A549 (cell line): ENCODE data around the gene TMEM163. TPM values are rescaled to one million over a fixed set of nuclear protein-coding genes. Genes with fewer than 3 reads are reported as not detected.

Experiments
- ATAC-seq, 2 experiments: fragments of 200-7000 bp in 1 of 2; fragments of >200 bp in 1 of 2; cut with Nextera tagmentation in 1 of 2; cut with Tn5 transposase in 1 of 2; 3 replicates each; pipeline versions ENCODE4 v1.8.0 to v1.9.1; 2018 to 2020; ENCODE audit warnings: mild to moderate bottlenecking in 1 of 2, moderate library complexity in 1 of 2
- CTCF ChIA-PET: fragments of 300-600 bp; sonication (Branson Sonifier 250); formaldehyde crosslinking; extraction: SDS; loops from one replicate; lab custom pipeline; 2021; ENCODE audit warnings: antibody characterized with exemption, inconsistent platforms; lab: Yijun Ruan, JAX
- POLR2A ChIA-PET: fragments of 350-600 bp; formaldehyde crosslinking; extraction: SDS; loops from one replicate; lab custom pipeline; 2021; ENCODE audit warnings: antibody characterized with exemption, inconsistent platforms; lab: Yijun Ruan, JAX
- DNase-seq, 2 experiments: peaks; one replicate each; pipeline versions ENCODE4 v3.0.0 to v3.0.0-alpha.2; 2011 to 2016; ENCODE audit warnings: low read depth in 1 of 2, low spot score in 1 of 2
- FAIRE-seq: peaks from 2 replicates; lab custom pipeline; 2011; peaks lifted over from hg19 to GRCh38; lab: Jason Lieb, UNC
- H3K27ac ChIP-seq, 2 experiments: fragments of >200 bp; sonication (Bioruptor Twin); formaldehyde crosslinking; 3 replicates each; pipeline ENCODE4 v1.5.1; 2016 to 2017
- H3K4me1 ChIP-seq: fragments of >200 bp; sonication (Bioruptor Twin); formaldehyde crosslinking; 3 replicates; pipeline ENCODE4 v1.6.1; 2016
- H3K4me2 ChIP-seq: fragments of >200 bp; sonication (Bioruptor Twin); formaldehyde crosslinking; 3 replicates; pipeline ENCODE4 v1.6.1; 2016
- H3K4me3 ChIP-seq: fragments of >200 bp; sonication (Bioruptor Twin); formaldehyde crosslinking; 3 replicates; pipeline ENCODE4 v1.5.1; 2016
- H3K9me3 ChIP-seq: fragments of >200 bp; sonication (Bioruptor Twin); formaldehyde crosslinking; 3 replicates; pipeline ENCODE4 v1.6.1; 2016
- CBX2 ChIP-seq: fragments of 200-600 bp; sonication (generic); IDR thresholded peaks from 2 replicates; pipeline ENCODE4 v1.6.1; 2016; ENCODE audit warnings: low read depth, mild to moderate bottlenecking, borderline replicate concordance
- CBX8 ChIP-seq: fragments of 200-600 bp; sonication (generic); IDR thresholded peaks from 2 replicates; pipeline ENCODE4 v1.6.1; 2016
- CEBPB ChIP-seq, 2 experiments: fragments of >200 bp in 1 of 2; sonication (Bioruptor Twin) in 1 of 2; formaldehyde crosslinking in 1 of 2; IDR thresholded peaks; 2 replicates each; pipeline ENCODE4 v1.6.1; 2012 to 2016
- CHD2 ChIP-seq: fragments of 150-350 bp; IDR thresholded peaks from 2 replicates; pipeline ENCODE4 v1.6.1; 2014; ENCODE audit warnings: low read length; ENCODE audit not compliant: partially characterized antibody
- FOSB ChIP-seq: fragments of 250-450 bp; sonication (Bioruptor Pico); IDR thresholded peaks from 2 replicates; pipeline ENCODE4 v1.5.0; 2020; ENCODE audit warnings: mild to moderate bottlenecking, moderate library complexity
- FOXS1 ChIP-seq: fragments of 250-450 bp; sonication (Bioruptor Pico); IDR thresholded peaks from 2 replicates; pipeline ENCODE4 v1.5.0; 2020; ENCODE audit warnings: mild to moderate bottlenecking, moderate library complexity
- HEYL ChIP-seq: fragments of 250-450 bp; sonication (Bioruptor Pico); IDR thresholded peaks from 2 replicates; pipeline ENCODE4 v1.8.0; 2021; ENCODE audit warnings: mild to moderate bottlenecking, moderate library complexity
- HMGXB4 ChIP-seq: fragments of 250-450 bp; sonication (Bioruptor Pico); IDR thresholded peaks from 2 replicates; pipeline ENCODE4 v1.5.0; 2021; ENCODE audit warnings: mild to moderate bottlenecking, moderate library complexity, borderline replicate concordance
- HOXB13 ChIP-seq: fragments of 250-450 bp; sonication (Bioruptor Pico); IDR thresholded peaks from 2 replicates; pipeline ENCODE4 v1.5.0; 2020; ENCODE audit warnings: low read depth, mild to moderate bottlenecking, moderate library complexity
- JUN ChIP-seq, 2 experiments: fragments of >200 bp; sonication (Bioruptor Twin); formaldehyde crosslinking; IDR thresholded peaks; 2 replicates in 1 of 2; 3 replicates in 1 of 2; pipeline ENCODE4 v1.6.1; 2016 to 2017
- KDM5A ChIP-seq: fragments of 200-600 bp; sonication (generic); IDR thresholded peaks from 2 replicates; pipeline ENCODE4 v1.6.1; 2016; ENCODE audit warnings: antibody characterized with exemption, mild to moderate bottlenecking
- MAFK ChIP-seq: fragments of 450-650 bp; IDR thresholded peaks from 2 replicates; pipeline ENCODE4 v1.6.1; 2014; ENCODE audit not compliant: partially characterized antibody
- NFE2L2 ChIP-seq: fragments of 150-350 bp; conservative IDR thresholded peaks from 2 replicates; pipeline ENCODE4 v1.6.1; 2014; ENCODE audit warnings: low read length
- PBX3 ChIP-seq: IDR thresholded peaks from 2 replicates; pipeline ENCODE4 v1.6.1; 2012
- POLR2A ChIP-seq: IDR thresholded peaks from 2 replicates; pipeline ENCODE4 v1.6.1; 2012; ENCODE audit warnings: mild to moderate bottlenecking, low read length
- RAD21 ChIP-seq, 2 experiments: fragments of >200 bp in 1 of 2; sonication (Bioruptor Twin) in 1 of 2; formaldehyde crosslinking in 1 of 2; IDR thresholded peaks in 1 of 2; conservative IDR thresholded peaks in 1 of 2; 2 replicates in 1 of 2; 3 replicates in 1 of 2; pipeline ENCODE4 v1.6.1; 2012 to 2018; ENCODE audit warnings: inconsistent platforms in 1 of 2
- REST ChIP-seq: fragments of 200-600 bp; sonication (generic); IDR thresholded peaks from 2 replicates; pipeline ENCODE4 v1.6.1; 2016; ENCODE audit warnings: antibody characterized with exemption, mild to moderate bottlenecking, moderate library complexity
- RFX5 ChIP-seq: fragments of 450-650 bp; IDR thresholded peaks from 2 replicates; pipeline ENCODE4 v1.7.1; 2014; ENCODE audit warnings: antibody characterized with exemption, mild to moderate bottlenecking, moderate library complexity
- SMC3 ChIP-seq: fragments of >200 bp; sonication (Bioruptor Twin); formaldehyde crosslinking; IDR thresholded peaks from 3 replicates; pipeline ENCODE4 v1.6.1; 2018; ENCODE audit warnings: inconsistent platforms
- ZFP36 ChIP-seq: fragments of 450-650 bp; IDR thresholded peaks from 2 replicates; pipeline ENCODE4 v1.6.1; 2014; ENCODE audit warnings: borderline replicate concordance; ENCODE audit not compliant: partially characterized antibody
- ZNF302 ChIP-seq: fragments of 250-450 bp; sonication (Bioruptor Pico); IDR thresholded peaks from 2 replicates; pipeline ENCODE4 v1.9.0; 2021; ENCODE audit warnings: inconsistent platforms, mild to moderate bottlenecking, moderate library complexity
- ZSCAN20 ChIP-seq: fragments of 250-450 bp; sonication (Bioruptor Pico); IDR thresholded peaks from 2 replicates; pipeline ENCODE4 v1.8.0; 2022; ENCODE audit warnings: mild to moderate bottlenecking, moderate library complexity
- WGBS: methylation state at CpG from one replicate; pipeline ENCODE4 v1.1.6; 2017; ENCODE audit errors: missing lambda C conversion rate; 5-methylcytosine and 5-hydroxymethylcytosine counted together
- polyA plus RNA-seq, 4 experiments: library from polyadenylated mRNA; depleted of rRNA in 3 of 4; stranded (reverse); fragments of >200 nt; fragmentation: RNase III in 1 of 4; extraction: RNeasy Plus Mini Kit Qiagen cat#74134 plus additional on column Dnase treatment in 1 of 4; gene quantifications; 2 replicates in 3 of 4; 3 replicates in 1 of 4; pipeline ENCODE4 v1.2.3, GENCODE V29; 2011 to 2017
- TF ChIP-seq, protein P1 (sequence below): fragments of >200 bp; sonication (Bioruptor Twin); formaldehyde crosslinking; IDR thresholded peaks from 2 replicates; pipeline ENCODE4 v1.6.1; 2016

TMEM163 gene
- polyA plus RNA-seq, 2 of the 4 experiments (the other 2 are of a cell fraction): not detected

GRCh38 chr2:134639265-134639664, 79.5 kb downstream of the TMEM163 start:
- ChIA-PET POLR2A (no interaction called here), CTCF (no interaction called here)

GRCh38 chr2:134636714-134637113, 82.1 kb downstream of the TMEM163 start:
- no peak overlapping the region for H3K4me2 ChIP-seq
- CTCF ChIA-PET: interaction anchor here (1.0 to 1.2 kb wide), 2 partner anchors 9 to 27 kb away, joined by 3 read pairs; no protein-coding TSS in a partner anchor
- no peak overlapping the region for H3K4me3 ChIP-seq
- H3K9me3 ChIP-seq: no peaks in the 10 kb centered on the region
- POLR2A ChIA-PET: no interaction called here
- H3K4me1 ChIP-seq: no peaks in the 10 kb centered on the region
- no peak for ATAC-seq
- no peak for TF ChIP-seq MAFK
- no peak for TF ChIP-seq POLR2A
- TF ChIP-seq, protein P1, sequence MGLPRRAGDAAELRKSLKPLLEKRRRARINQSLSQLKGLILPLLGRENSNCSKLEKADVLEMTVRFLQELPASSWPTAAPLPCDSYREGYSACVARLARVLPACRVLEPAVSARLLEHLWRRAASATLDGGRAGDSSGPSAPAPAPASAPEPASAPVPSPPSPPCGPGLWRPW: no peak
- no peak for TF ChIP-seq KDM5A
- TF ChIP-seq FOXS1 (CRISPR knock-in tag): no peak
- TF ChIP-seq, all 56 proteins: peak for 0
- FAIRE-seq (no peak), DNase-seq (no peak)
- H3K27ac ChIP-seq: no peak overlapping the region
- 0% methylated on average over 1 of the region's 1 CpG for WGBS

More at GRCh38 chr2:134639265-134639664, 79.5 kb downstream of the TMEM163 start:
- no peaks in the 10 kb centered on the region for H3K9me3 ChIP-seq
- no peak for FAIRE-seq
- no peak overlapping the region for H3K4me2 ChIP-seq
- ATAC-seq: no peak
- H3K27ac ChIP-seq: no peak overlapping the region
- no peak for TF ChIP-seq CEBPB (IDR thresholded peaks at IDR 0.05)
- no peak for TF ChIP-seq REST
- TF ChIP-seq RAD21 (conservative IDR thresholded peaks at IDR 0.05 in 1 of 2, IDR thresholded peaks at IDR 0.05 in 1 of 2): no peak
- no peak for TF ChIP-seq JUN (IDR thresholded peaks at IDR 0.05)
- WGBS: 6% methylated on average over 2 of the region's 2 CpGs
- no peak for DNase-seq
- no peak overlapping the region for H3K4me3 ChIP-seq
- H3K4me1 ChIP-seq: no peaks in the 10 kb centered on the region

- H3K27ac ChIP-seq: no peak overlapping the region
- ChIA-PET CTCF (no interaction called here), POLR2A (no interaction called here)
- H3K4me2 ChIP-seq: no peak overlapping the region
- no peak overlapping the region for H3K4me3 ChIP-seq
- H3K4me1 ChIP-seq: no peaks in the 10 kb centered on the region
- no peaks in the 10 kb centered on the region for H3K9me3 ChIP-seq
- DNase-seq: no peak
- ATAC-seq: no peak
- 0% methylated on average over 2 of the region's 2 CpGs for WGBS
- TF ChIP-seq FOXS1 (CRISPR knock-in tag) (no peak), PBX3 (no peak), HOXB13 (CRISPR knock-in tag) (no peak), HMGXB4 (CRISPR knock-in tag) (no peak), CBX8 (no peak), SMC3 (no peak), RFX5 (no peak), POLR2A (no peak), FOSB (CRISPR knock-in tag) (no peak), ZSCAN20 (CRISPR knock-in tag) (no peak), NFE2L2 (no peak), CHD2 (no peak), JUN (IDR thresholded peaks at IDR 0.05) (no peak), CBX2 (no peak), HEYL (CRISPR knock-in tag) (no peak), ZNF302 (CRISPR knock-in tag) (no peak), ZFP36 (no peak)
- FAIRE-seq: no peak
Observed at GRCh38 chr2:134634054-134634753, 84.6 kb downstream of the TMEM163 start.
